ENCODE measurements around the gene RPS21. TPM values are rescaled to one million over a fixed set of nuclear protein-coding genes. Genes with fewer than 3 reads are reported as not detected.
"Not testable (repeated sequence)": the region's sequence is repeated elsewhere in the genome, so short reads cannot be mapped to it uniquely, and the experiment has no call there.

The RPS21 gene
- total RNA-seq, 1 experiment from 2014 or later, result 2,488 TPM

GRCh38 chr20:62373631-62374179, 13.2 kb upstream of the RPS21 start:
- CTCF ChIA-PET, result interaction anchor here (1.4 kb wide), 1 partner anchor 9 kb away, joined by 5 read pairs; no protein-coding TSS in a partner anchor

GRCh38 chr20:62374331-62375152, 12.4 kb upstream of the RPS21 start:
- RAD21 ChIA-PET (ENCODE audit: low non-redundant PET in 1 of 2, low total read pairs in 2 of 2, uncharacterized antibody in 2 of 2, unreplicated experiment in 2 of 2), result interaction anchor here in 1 of 2 experiments (0.7 kb wide), 1 partner anchor 46 kb away, joined by 3 read pairs; no protein-coding TSS in a partner anchor
- TF ChIP-seq ZFX (IDR thresholded peaks at IDR 0.05), result no peak
- TF ChIP-seq MAX (IDR thresholded peaks at IDR 0.05), result no peak
- TF ChIP-seq EZH2phosphoT487 (IDR thresholded peaks at IDR 0.05; ENCODE audit: borderline replicate concordance), result no peak
- no peak for TF ChIP-seq SIN3A (IDR thresholded peaks at IDR 0.05; ENCODE audit: low read depth)
- TF ChIP-seq TCF7L2 (IDR thresholded peaks at IDR 0.05; ENCODE audit: borderline replicate concordance, extremely low read depth, insufficient read depth, insufficient read length), result no peak
- TF ChIP-seq SRF (IDR thresholded peaks at IDR 0.05; ENCODE audit: low read depth), result no peak
- TF ChIP-seq POLR2A (IDR thresholded peaks at IDR 0.05; ENCODE audit: borderline replicate concordance, extremely low read depth, insufficient read depth, insufficient read length), result no peak
- no peak for TF ChIP-seq EZH2 (IDR thresholded peaks at IDR 0.05)
- no peak for TF ChIP-seq ZNF274 (IDR thresholded peaks at IDR 0.05; ENCODE audit: low read depth, low read length)
- Histone ChIP-seq H3K36me3 (ENCODE audit: control insufficient read depth in 1 of 2, insufficient read depth in 2 of 2, low read length in 2 of 2) (no peaks in the 10 kb centered on the region), H3K27ac (ENCODE audit: low read depth, low read length) (no peak overlapping the region; the same call in 1 of the 2 replicates), H3K9me2 (ENCODE audit: insufficient read depth) (no peaks in the 10 kb centered on the region), H3K4me3 (replicated peaks in 1 of 2; ENCODE audit: low read depth in 1 of 2, low read length in 2 of 2) (no peak overlapping the region), H3K27me3 (ENCODE audit: insufficient read depth, low read length) (no peaks in the 10 kb centered on the region), H3K4me1 (ENCODE audit: control insufficient read depth in 1 of 2, insufficient read depth in 2 of 2, low read length in 2 of 2) (peaks cover 35 to 56% of the 10 kb centered on the region in 2 experiments), H3K4me2 (ENCODE audit: low read length) (no peak overlapping the region), H3K79me2 (ENCODE audit: insufficient read depth, low read length) (no peaks in the 10 kb centered on the region), H2AFZ (ENCODE audit: low read depth, low read length, poor library complexity, severe bottlenecking) (no peak overlapping the region), H3K9me3 (ENCODE audit: control insufficient read depth in 1 of 2, insufficient read depth in 1 of 2, low read depth in 1 of 2, low read length in 2 of 2) (no peaks in the 10 kb centered on the region), H3K9ac (ENCODE audit: low read length) (no peak overlapping the region), H4K20me1 (ENCODE audit: insufficient read depth) (no peaks in the 10 kb centered on the region)
- ATAC-seq (no peak), DNase-seq (ENCODE audit: low read depth, low spot score) (no peak)
- POLR2A ChIA-PET, result interaction anchor here (1.1 kb wide), 1 partner anchor 9 kb away, joined by 3 read pairs; no protein-coding TSS in a partner anchor
- CTCF ChIA-PET, result interaction anchor here (0.9 to 1.5 kb wide), 4 partner anchors 8 to 74 kb away, joined by 3 to 5 read pairs (median 4); no protein-coding TSS in a partner anchor
- no TSS peak for BruUV-seq (replicated peaks)
- intact Hi-C loops (cut with micrococcal nuclease), result no loop called here

More at GRCh38 chr20:62373631-62374179, 13.2 kb upstream of the RPS21 start:
- H3K9me3 ChIP-seq (ENCODE audit: control insufficient read depth in 1 of 2, insufficient read depth in 1 of 2, low read depth in 1 of 2, low read length in 2 of 2); H4K20me1 ChIP-seq (ENCODE audit: insufficient read depth); H3K9me2 ChIP-seq (ENCODE audit: insufficient read depth); H3K79me2 ChIP-seq (ENCODE audit: insufficient read depth, low read length); H3K4me3 ChIP-seq (replicated peaks in 1 of 2; ENCODE audit: low read depth in 1 of 2, low read length in 2 of 2); RAD21 ChIA-PET (ENCODE audit: low non-redundant PET in 1 of 2, low total read pairs in 2 of 2, uncharacterized antibody in 2 of 2, unreplicated experiment in 2 of 2); H3K27ac ChIP-seq (ENCODE audit: low read depth, low read length); H3K4me2 ChIP-seq (ENCODE audit: low read length); H2AFZ ChIP-seq (ENCODE audit: low read depth, low read length, poor library complexity, severe bottlenecking); H3K9ac ChIP-seq (ENCODE audit: low read length); BruUV-seq (replicated peaks); DNase-seq (ENCODE audit: low read depth, low spot score); intact Hi-C loops (cut with micrococcal nuclease); H3K27me3 ChIP-seq (ENCODE audit: insufficient read depth, low read length); ATAC-seq; H3K36me3 ChIP-seq (ENCODE audit: control insufficient read depth in 1 of 2, insufficient read depth in 2 of 2, low read length in 2 of 2): not testable (repeated sequence)
- peaks cover 42 to 64% of the 10 kb centered on the region in 2 experiments for H3K4me1 ChIP-seq (ENCODE audit: control insufficient read depth in 1 of 2, insufficient read depth in 2 of 2, low read length in 2 of 2)
- POLR2A ChIA-PET, result interaction anchor here (1.1 kb wide), 1 partner anchor 8 kb away, joined by 3 read pairs; no protein-coding TSS in a partner anchor

Data from HCT116 (cell line).